M059J (cell line): ENCODE results near the gene MATCAP1. TPM values are rescaled to one million over a fixed set of nuclear protein-coding genes. Genes with fewer than 3 reads are reported as not detected.

Experiments used
- DNase-seq: peaks from one replicate; pipeline ENCODE4 v3.0.0-alpha.2; 2012; ENCODE audit warnings: low read depth
- total RNA-seq: library from RNA; depleted of rRNA; stranded (reverse); fragments of >200 nt; shearing (Covaris generic); gene quantifications from 2 replicates; pipeline ENCODE4 v1.2.3, GENCODE V29; 2014; rRNA removed

MATCAP1 gene
- total RNA-seq, 1 experiment from 2014 or later = 7.7 TPM

- DNase-seq = no peak
Measured at GRCh38 chr16:67129422-67129821, 54.3 kb downstream of the MATCAP1 start.

- no peak for DNase-seq
Measured at GRCh38 chr16:67128887-67129286, 54.9 kb downstream of the MATCAP1 start.

- no peak for DNase-seq
Measured at GRCh38 chr16:67128417-67128816, 55.3 kb downstream of the MATCAP1 start.

Other genes with a start within 250 kb of the MATCAP1 start
- 183 and 280 TPM in 2 replicates for gene CIAO2B, start 249.6 kb downstream of the MATCAP1 start, total RNA-seq
- gene CES2, start 248.4 kb downstream of the MATCAP1 start, total RNA-seq = 15.9 and 26.6 TPM in 2 replicates
- 0.44 and 1.0 TPM in 2 replicates for gene CES3, start 222.7 kb downstream of the MATCAP1 start, total RNA-seq
- gene CES4A, start 195.4 kb downstream of the MATCAP1 start, total RNA-seq = not detected in 2 replicates
- gene CBFB, start 154.8 kb downstream of the MATCAP1 start, total RNA-seq = 86.5 and 111 TPM in 2 replicates
- gene PHAF1, start 74.0 kb downstream of the MATCAP1 start, total RNA-seq = 16.0 and 18.7 TPM in 2 replicates
- 43.9 and 82.1 TPM in 2 replicates for gene B3GNT9, start 33.0 kb downstream of the MATCAP1 start, total RNA-seq
- gene TRADD, start 24.1 kb downstream of the MATCAP1 start, total RNA-seq = 33.3 and 44.0 TPM in 2 replicates
- gene FBXL8, start 24.0 kb downstream of the MATCAP1 start, total RNA-seq = 6.2 and 8.6 TPM in 2 replicates
- gene HSF4, start 19.2 kb downstream of the MATCAP1 start, total RNA-seq = 0.49 and 4.1 TPM in 2 replicates
- 29.1 and 58.9 TPM in 2 replicates for gene NOL3, start 13.4 kb downstream of the MATCAP1 start, total RNA-seq
- gene EXOC3L1, start 6.2 kb upstream of the MATCAP1 start, total RNA-seq = 0.54 and 1.4 TPM in 2 replicates
- 95.7 and 106 TPM in 2 replicates for gene E2F4, start 8.2 kb upstream of the MATCAP1 start, total RNA-seq
- 0.62 and 1.2 TPM in 2 replicates for gene ELMO3, start 15.2 kb upstream of the MATCAP1 start, total RNA-seq
- gene TMEM208, start 43.2 kb upstream of the MATCAP1 start, total RNA-seq = 44.2 and 44.7 TPM in 2 replicates
- 11.8 and 26.0 TPM in 2 replicates for gene FHOD1, start 63.5 kb upstream of the MATCAP1 start, total RNA-seq
- gene SLC9A5, start 65.0 kb upstream of the MATCAP1 start, total RNA-seq = 0.62 and 1.3 TPM in 2 replicates
- 2.2 and 2.5 TPM in 2 replicates for gene PLEKHG4, start 95.6 kb upstream of the MATCAP1 start, total RNA-seq
- 0.84 and 1.6 TPM in 2 replicates for gene KCTD19, start 142.8 kb upstream of the MATCAP1 start, total RNA-seq
- 0.34 and 0.99 TPM in 2 replicates for gene LRRC36, start 142.9 kb upstream of the MATCAP1 start, total RNA-seq
- 0.47 and 0.69 TPM in 2 replicates for gene TPPP3, start 209.5 kb upstream of the MATCAP1 start, total RNA-seq
- gene ZDHHC1, start 232.5 kb upstream of the MATCAP1 start, total RNA-seq = 2.0 and 2.3 TPM in 2 replicates
- 0.25 and 0.30 TPM in 2 replicates for gene HSD11B2, start 247.2 kb upstream of the MATCAP1 start, total RNA-seq